IMR-90 (cell line): ENCODE data around the gene PRDM5. TPM values are rescaled to one million over a fixed set of nuclear protein-coding genes. Genes with fewer than 3 reads are reported as not detected.
A peak's percentile ranks its signal among the peaks of the same experiment; 100 is the strongest.

ENCODE experiments used
- ATAC-seq: fragments of 200-7000 bp; cut with Tn5 transposase; 2 replicates; pipeline ENCODE4 v1.9.1; 2020; ENCODE audit warnings: low read depth, mild to moderate bottlenecking, moderate library complexity
- BruUV-seq: library from RNA; stranded (reverse); fragments of 400-500 nt; replicated peaks from 2 replicates; lab custom pipeline; 2021; lab: Mats Ljungman, UMichigan
- CTCF ChIA-PET: fragments of 300-600 bp; formaldehyde crosslinking; extraction: SDS; loops from one replicate; lab custom pipeline; 2021; ENCODE audit warnings: antibody characterized with exemption; lab: Yijun Ruan, JAX
- POLR2A ChIA-PET: fragments of 300-600 bp; sonication (Branson Sonifier 250); formaldehyde crosslinking; loops from one replicate; lab custom pipeline; 2022; ENCODE audit warnings: antibody characterized with exemption; ENCODE audit not compliant: unreplicated experiment; lab: Charles Lee
- DNase-seq: peaks from one replicate; pipeline ENCODE4 v3.0.0; 2013
- H2AFZ ChIP-seq: replicated peaks from 2 replicates; pipeline ENCODE3; 2013; ENCODE audit warnings: low read length, mild to moderate bottlenecking; ENCODE audit not compliant: poor library complexity
- H2AK5ac ChIP-seq: 2 replicates; pipeline ENCODE4 v1.6.1; 2013; ENCODE audit warnings: low read depth, low read length, inconsistent platforms
- H2AK9ac ChIP-seq: replicated peaks from 2 replicates; pipeline ENCODE3; 2013; ENCODE audit warnings: mild to moderate bottlenecking, low read depth, low read length, moderate library complexity; ENCODE audit not compliant: poor library complexity
- H2BK120ac ChIP-seq: 2 replicates; pipeline ENCODE4 v1.6.1; 2013; ENCODE audit warnings: low read depth, low read length, inconsistent platforms
- H2BK15ac ChIP-seq: 3 replicates; pipeline ENCODE4 v1.6.1; 2013; ENCODE audit warnings: low read depth, low read length, inconsistent platforms
- H2BK20ac ChIP-seq: 2 replicates; pipeline ENCODE4 v1.6.1; 2013; ENCODE audit warnings: low read depth, mild to moderate bottlenecking, inconsistent platforms, low read length, moderate library complexity
- H2BK5ac ChIP-seq: 2 replicates; pipeline ENCODE4 v1.6.1; 2013; ENCODE audit warnings: mild to moderate bottlenecking, low read depth, low read length, inconsistent platforms; ENCODE audit not compliant: poor library complexity, severe bottlenecking
- H3K14ac ChIP-seq: replicated peaks from 2 replicates; pipeline ENCODE4 v1.6.1; 2013; ENCODE audit warnings: low read depth, low read length, inconsistent platforms
- H3K18ac ChIP-seq: 2 replicates; pipeline ENCODE4 v1.6.1; 2013; ENCODE audit warnings: low read depth, low read length, control low read depth
- H3K23ac ChIP-seq: 2 replicates; pipeline ENCODE4 v1.6.1; 2013; ENCODE audit warnings: low read depth, low read length, inconsistent platforms
- H3K27ac ChIP-seq: 2 replicates; pipeline ENCODE4 v1.5.1; 2013; ENCODE audit warnings: mild to moderate bottlenecking, control low read depth, low read length; ENCODE audit not compliant: insufficient read depth
- H3K27me3 ChIP-seq: 2 replicates; pipeline ENCODE4 v1.6.1; 2013; ENCODE audit warnings: low read length; ENCODE audit not compliant: control insufficient read depth, insufficient read depth
- H3K36me3 ChIP-seq: 2 replicates; pipeline ENCODE4 v1.6.1; 2013; ENCODE audit warnings: low read length, mixed read lengths; ENCODE audit not compliant: control insufficient read depth, insufficient read depth
- H3K4ac ChIP-seq: 2 replicates; pipeline ENCODE4 v1.6.1; 2013; ENCODE audit warnings: low read depth, low read length, inconsistent platforms
- H3K4me1 ChIP-seq: 2 replicates; pipeline ENCODE4 v1.6.1; 2013; ENCODE audit warnings: low read length, mixed read lengths; ENCODE audit not compliant: control insufficient read depth, insufficient read depth
- H3K4me2 ChIP-seq: 2 replicates; pipeline ENCODE4 v1.6.1; 2013; ENCODE audit warnings: low read depth, mild to moderate bottlenecking, control low read depth, low read length, moderate library complexity
- H3K4me3 ChIP-seq: 2 replicates; pipeline ENCODE4 v1.5.1; 2013; ENCODE audit warnings: low read depth, mild to moderate bottlenecking, control low read depth, low read length, moderate library complexity; ENCODE audit not compliant: insufficient read depth
- H3K56ac ChIP-seq: 2 replicates; pipeline ENCODE4 v1.6.1; 2013; ENCODE audit warnings: low read length, inconsistent platforms; ENCODE audit not compliant: insufficient read depth; ENCODE audit errors: extremely low read depth
- H3K79me1 ChIP-seq, 2 experiments: 2 replicates each; pipeline ENCODE4 v1.6.1; 2013; ENCODE audit warnings: low read length in 2 of 2, inconsistent platforms in 1 of 2, low read depth in 1 of 2
- H3K9ac ChIP-seq: 2 replicates; pipeline ENCODE4 v1.6.1; 2013; ENCODE audit warnings: low read depth, low read length, control low read depth
- H3K9me1 ChIP-seq: 2 replicates; pipeline ENCODE4 v1.6.1; 2013; ENCODE audit warnings: low read length, inconsistent platforms; ENCODE audit not compliant: insufficient read depth
- H3K9me3 ChIP-seq: 2 replicates; pipeline ENCODE4 v1.6.1; 2013; ENCODE audit warnings: low read length; ENCODE audit not compliant: control insufficient read depth, insufficient read depth
- H4K20me1 ChIP-seq: 2 replicates; pipeline ENCODE4 v1.6.1; 2013; ENCODE audit warnings: low read length, inconsistent platforms; ENCODE audit not compliant: insufficient read depth
- H4K5ac ChIP-seq: 2 replicates; pipeline ENCODE4 v1.6.1; 2013; ENCODE audit warnings: mild to moderate bottlenecking, low read depth, low read length, control low read depth
- H4K8ac ChIP-seq, 2 experiments: 2 replicates each; pipeline ENCODE4 v1.6.1; 2013; ENCODE audit warnings: low read depth in 2 of 2, low read length in 2 of 2, control low read depth in 1 of 2, inconsistent platforms in 1 of 2
- H4K91ac ChIP-seq: 2 replicates; pipeline ENCODE4 v1.6.1; 2013; ENCODE audit warnings: low read depth, low read length, inconsistent platforms; ENCODE audit not compliant: insufficient read depth
- CHD1 ChIP-seq: IDR thresholded peaks from 2 replicates; pipeline ENCODE4 v1.6.1; 2012; ENCODE audit warnings: low read depth, low read length, improper control_type of control experiment
- RCOR1 ChIP-seq: IDR thresholded peaks from 2 replicates; pipeline ENCODE4 v1.6.1; 2012; ENCODE audit warnings: mild to moderate bottlenecking, low read length, improper control_type of control experiment; ENCODE audit not compliant: insufficient replicate concordance
- WGBS, 2 experiments: methylation state at CpG; one replicate each; pipeline versions ENCODE4 v1.1.5 to v1.1.7; 2013; ENCODE audit warnings: missing lambda C conversion rate in 2 of 2; ENCODE audit not compliant: insufficient read length in 1 of 2; ENCODE audit errors: extremely low coverage in 2 of 2; 5-methylcytosine and 5-hydroxymethylcytosine counted together
- dilution Hi-C: fragments of 300-500 bp; cut with HindIII; formaldehyde crosslinking; loops from one replicate; pipeline ENCODE4 v1.14.3; 2018; ENCODE audit warnings: low sequenced_read_pairs; ENCODE audit not compliant: unreplicated experiment
- in situ Hi-C: fragments of 300-500 bp; cut with MboI; formaldehyde crosslinking; loops from 3 replicates; pipeline ENCODE4 v1.14.3; 2019; ENCODE audit warnings: low sequenced_read_pairs, inconsistent platforms, mixed read lengths
- intact Hi-C: fragments of 100-400 bp; cut with micrococcal nuclease; formaldehyde crosslinking; loops from 2 replicates; pipeline ENCODE4 v1.10.0; 2022
- polyA plus RNA-seq, 3 experiments: library from polyadenylated mRNA; depleted of rRNA; stranded (reverse); fragments of >200 nt; gene quantifications; 2 replicates each; pipeline ENCODE4 v1.2.3, GENCODE V29; 2012; ENCODE audit warnings: low replicate concordance in 1 of 3
- total RNA-seq: library from RNA; depleted of rRNA; stranded (reverse); fragments of >200 nt; gene quantifications from 2 replicates; pipeline ENCODE4 v1.2.3, GENCODE V29; 2012

Gene PRDM5
- total and polyA plus RNA-seq, 2 of the 4 experiments (the other 2 are of a cell fraction): 4.1 to 10.8 TPM

DNA sequence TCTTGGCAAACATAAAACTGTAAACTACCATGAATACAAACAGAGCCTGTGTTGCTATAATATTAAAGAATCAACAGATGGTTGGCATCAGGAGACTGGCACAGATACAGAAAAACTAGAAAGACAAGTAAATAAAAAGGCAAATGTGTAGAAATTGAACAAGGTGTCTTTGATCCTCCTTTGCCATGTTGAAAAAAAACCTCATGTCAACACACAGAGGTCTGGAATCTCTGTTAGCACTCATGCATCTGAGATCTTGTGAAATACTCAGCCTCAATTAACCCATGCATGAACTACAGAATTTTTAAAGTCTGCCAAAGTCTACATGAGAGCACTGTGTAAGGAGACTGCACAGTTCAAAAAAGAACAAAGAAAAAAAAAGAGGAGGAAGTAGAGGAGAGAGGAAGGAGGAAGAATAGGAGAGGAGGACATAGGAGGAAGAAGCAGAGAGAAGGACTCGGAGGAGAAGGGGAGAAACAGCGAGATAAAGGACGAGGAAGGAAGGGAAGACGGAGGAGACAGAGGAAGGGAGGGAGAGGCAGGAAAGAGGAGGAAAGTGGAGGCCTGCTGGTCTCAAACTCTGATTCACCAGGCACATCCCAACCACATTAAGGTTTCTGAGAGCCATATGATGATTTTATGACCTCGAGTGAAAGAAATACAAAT lies 52.8 kb downstream of the PRDM5 start:
- ChIA-PET CTCF (no interaction called here), POLR2A (no interaction called here)
- H3K9ac ChIP-seq: no peak overlapping the region
- H4K20me1 ChIP-seq: no peaks in the 10 kb centered on the region; the same call in 1 of the 2 replicates
- H3K14ac ChIP-seq: no peak overlapping the region
- H3K4me2 ChIP-seq: no peak overlapping the region
- H3K18ac ChIP-seq: peak overlapping the region; percentile 17; the same call in 1 of the 2 replicates
- no peak for TF ChIP-seq RCOR1
- no peak for TF ChIP-seq CHD1
- BruUV-seq: no TSS peak
- H3K23ac ChIP-seq: no peak overlapping the region
- peak; percentile 51 for ATAC-seq
- no peaks in the 10 kb centered on the region for H3K79me1 ChIP-seq
- H4K5ac ChIP-seq: no peak overlapping the region
- dilution Hi-C loops (no loop called here), in situ Hi-C loops (no loop called here), intact Hi-C loops (no loop called here)
- H3K27ac ChIP-seq: peak overlapping the region; percentile 7; the same call in 1 of the 2 replicates
- H4K8ac ChIP-seq: no peak overlapping the region
- no peak overlapping the region for H2BK15ac ChIP-seq
- no peak overlapping the region for H2AK9ac ChIP-seq
- H3K4me1 ChIP-seq: peaks cover 4% of the 10 kb centered on the region; the same call in 1 of the 2 replicates
- H3K4ac ChIP-seq: no peak overlapping the region
- H2BK20ac ChIP-seq: no peak overlapping the region
- H3K36me3 ChIP-seq: no peaks in the 10 kb centered on the region
- no peaks in the 10 kb centered on the region for H3K9me3 ChIP-seq
- H3K56ac ChIP-seq: no peak overlapping the region
- no CpG with 5 or more reads among the region's 5 CpGs for WGBS, 2 experiments
- H3K27me3 ChIP-seq: no peaks in the 10 kb centered on the region
- DNase-seq: peak; percentile 14
- no peak overlapping the region for H2AFZ ChIP-seq
- no peak overlapping the region for H2AK5ac ChIP-seq
- H3K9me1 ChIP-seq: peaks cover 4% of the 10 kb centered on the region; the same call in 1 of the 2 replicates
- H2BK5ac ChIP-seq: no peak overlapping the region
- no peak overlapping the region for H4K91ac ChIP-seq
- H3K4me3 ChIP-seq: no peak overlapping the region
- H2BK120ac ChIP-seq: no peak overlapping the region
